DMS79 (cell line): ENCODE measurements around the gene TMC8.

ENCODE experiments used
- DNase-seq: peaks from one replicate; lab custom pipeline; 2025; lab: John Stamatoyannopoulos, UW

The TMC8 gene

GRCh38 chr17:78163881-78164747, 33.5 kb downstream of the TMC8 start:
- no peak for DNase-seq

GRCh38 chr17:78164748-78165607, 34.4 kb downstream of the TMC8 start:
- DNase-seq: no peak

DNA sequence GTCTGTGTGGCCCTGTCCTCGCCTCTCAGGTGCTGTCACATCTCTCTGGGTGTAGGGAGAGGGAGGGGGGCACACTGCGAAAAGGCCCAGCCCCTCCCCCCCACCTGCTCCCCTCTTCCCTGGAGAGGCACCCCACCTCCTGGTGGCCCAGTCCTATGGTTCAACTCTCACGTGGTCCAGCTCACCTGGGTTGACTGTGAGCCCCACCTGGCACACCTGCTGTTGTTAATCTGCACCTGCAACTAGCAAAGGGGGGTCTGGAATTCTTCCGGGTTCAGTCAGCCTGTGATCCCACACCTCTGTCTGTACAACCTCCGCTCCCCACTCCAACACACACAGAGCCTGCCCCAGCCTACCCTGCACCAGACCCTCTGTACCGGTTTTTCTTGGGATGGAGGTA, 35.8 kb downstream of the TMC8 start:
- DNase-seq: no peak

DNA sequence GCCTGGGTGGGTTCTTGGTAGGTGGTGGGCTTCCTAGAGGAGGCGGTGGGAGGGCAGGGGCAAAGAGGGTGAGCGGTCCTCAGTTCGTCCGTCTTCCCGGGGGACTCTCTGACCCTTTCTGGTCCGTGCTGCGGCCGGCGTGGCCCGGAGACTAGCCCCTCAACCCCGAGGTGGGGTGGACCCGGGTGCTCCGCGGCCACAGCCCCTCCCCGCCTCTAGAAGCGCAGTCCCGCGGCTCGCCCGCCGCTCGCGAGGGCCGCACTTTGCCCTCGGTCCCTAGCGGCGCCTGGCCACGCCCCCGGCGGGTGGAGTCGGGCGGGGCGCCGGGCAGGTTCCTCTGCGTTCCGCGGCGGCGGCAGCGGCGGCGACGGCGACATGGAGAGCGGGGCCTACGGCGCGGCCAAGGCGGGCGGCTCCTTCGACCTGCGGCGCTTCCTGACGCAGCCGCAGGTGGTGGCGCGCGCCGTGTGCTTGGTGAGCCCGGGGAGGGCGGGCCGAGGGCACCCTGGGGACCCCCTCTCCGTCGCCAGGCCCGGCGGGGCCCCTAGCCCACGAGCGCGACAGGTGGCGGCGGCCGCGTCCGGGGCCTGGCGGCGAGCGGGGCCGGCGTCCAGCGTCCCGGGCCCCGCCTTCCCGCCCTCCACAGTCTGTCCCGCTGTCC, 37.8 kb downstream of the TMC8 start, which contains the start of gene SYNGR2:
Gene SYNGR2, plus strand, starts transcription at position 340 of the 661 bp plus-strand sequence. Its CDS starts 36 bp downstream, at position 376.
- DNase-seq: peak; percentile 24

- DNase-seq: no peak
These were observed 38.6 kb downstream of the TMC8 start for GRCh38 chr17:78168903-78169793.

DNA sequence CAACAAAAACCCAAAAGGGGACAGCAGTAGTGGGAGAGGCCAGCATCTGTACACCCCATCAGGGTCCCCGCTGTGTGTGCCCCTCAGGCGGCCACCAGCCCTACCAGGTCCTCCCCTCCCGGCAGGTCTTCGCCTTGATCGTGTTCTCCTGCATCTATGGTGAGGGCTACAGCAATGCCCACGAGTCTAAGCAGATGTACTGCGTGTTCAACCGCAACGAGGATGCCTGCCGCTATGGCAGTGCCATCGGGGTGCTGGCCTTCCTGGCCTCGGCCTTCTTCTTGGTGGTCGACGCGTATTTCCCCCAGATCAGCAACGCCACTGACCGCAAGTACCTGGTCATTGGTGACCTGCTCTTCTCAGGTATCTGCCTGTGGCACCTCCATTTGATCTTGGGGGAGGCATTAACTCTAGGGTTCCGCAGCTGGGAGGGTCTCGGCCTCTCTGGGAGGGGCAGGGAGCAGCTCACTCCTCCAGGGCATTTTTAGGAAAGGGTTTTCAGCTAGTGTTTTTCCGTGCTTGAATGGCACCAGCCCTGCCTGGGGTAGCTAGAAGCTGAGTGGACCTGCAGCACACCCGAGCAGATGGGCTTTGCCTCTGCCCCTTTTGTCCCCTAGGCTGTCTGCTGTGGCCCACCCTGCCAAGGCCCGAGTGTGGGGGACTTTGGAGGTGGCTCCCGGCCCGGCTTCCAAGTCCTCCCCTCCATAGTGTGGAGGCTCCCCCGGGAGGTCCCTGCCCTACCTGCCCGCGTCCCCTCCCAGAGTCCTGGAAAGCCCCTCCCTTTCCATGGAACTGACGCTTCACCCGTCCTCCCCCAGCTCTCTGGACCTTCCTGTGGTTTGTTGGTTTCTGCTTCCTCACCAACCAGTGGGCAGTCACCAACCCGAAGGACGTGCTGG, 40.4 kb downstream of the TMC8 start:
- no peak for DNase-seq

GRCh38 chr17:78171591-78172248, 41.1 kb downstream of the TMC8 start:
- peak; percentile 33 for DNase-seq

DNA sequence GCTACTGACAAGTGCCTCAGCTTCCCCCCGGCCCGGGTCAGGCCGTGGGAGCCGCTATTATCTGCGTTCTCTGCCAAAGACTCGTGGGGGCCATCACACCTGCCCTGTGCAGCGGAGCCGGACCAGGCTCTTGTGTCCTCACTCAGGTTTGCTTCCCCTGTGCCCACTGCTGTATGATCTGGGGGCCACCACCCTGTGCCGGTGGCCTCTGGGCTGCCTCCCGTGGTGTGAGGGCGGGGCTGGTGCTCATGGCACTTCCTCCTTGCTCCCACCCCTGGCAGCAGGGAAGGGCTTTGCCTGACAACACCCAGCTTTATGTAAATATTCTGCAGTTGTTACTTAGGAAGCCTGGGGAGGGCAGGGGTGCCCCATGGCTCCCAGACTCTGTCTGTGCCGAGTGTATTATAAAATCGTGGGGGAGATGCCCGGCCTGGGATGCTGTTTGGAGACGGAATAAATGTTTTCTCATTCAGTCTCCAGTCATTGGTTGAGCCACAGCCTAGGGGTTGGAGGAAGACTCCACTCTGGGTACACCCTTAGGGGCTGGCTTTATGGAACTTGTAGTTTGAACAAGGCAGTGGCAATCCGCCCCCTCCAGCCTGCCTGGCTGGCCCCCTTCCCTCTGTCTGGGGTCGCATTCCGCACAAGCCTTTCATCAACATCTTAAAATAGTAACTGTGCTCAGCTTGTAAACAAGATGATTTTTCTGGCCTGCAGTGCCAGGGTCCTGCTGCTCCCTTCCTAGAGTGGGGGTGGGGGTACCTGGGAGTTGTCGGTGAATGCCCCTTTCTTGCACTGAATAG, 41.9 kb downstream of the TMC8 start:
- DNase-seq: peak; percentile 33

DNA sequence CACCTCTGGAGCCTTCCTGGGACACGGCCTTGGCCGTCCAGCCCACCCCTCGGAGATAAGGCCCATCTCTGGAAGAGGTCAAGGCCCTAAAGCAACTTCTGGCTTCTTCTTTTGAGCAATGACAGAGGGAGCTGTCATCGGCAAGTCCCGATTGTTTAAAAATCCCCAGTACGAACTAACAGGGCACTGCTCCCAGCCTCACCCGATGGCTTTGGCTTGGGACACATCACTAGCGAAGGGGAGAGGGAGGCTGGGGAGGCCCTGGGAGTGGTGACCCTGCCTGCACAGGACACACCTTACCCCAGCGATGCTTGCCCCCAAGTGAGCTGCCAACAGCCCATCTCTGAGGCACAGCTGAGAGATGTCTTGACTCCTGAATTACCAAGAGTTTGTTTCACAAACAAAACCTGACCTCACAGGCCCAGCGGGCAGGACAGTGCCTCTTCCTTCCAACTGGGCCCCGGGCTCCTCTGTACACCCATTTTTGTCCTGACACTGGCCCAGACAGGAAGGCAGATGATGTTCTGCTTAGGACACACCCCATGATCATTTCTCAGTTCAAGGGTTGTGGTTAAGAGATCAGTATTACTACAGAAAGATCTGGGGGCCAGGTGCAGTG, 42.6 kb downstream of the TMC8 start:
- no peak for DNase-seq

DNA sequence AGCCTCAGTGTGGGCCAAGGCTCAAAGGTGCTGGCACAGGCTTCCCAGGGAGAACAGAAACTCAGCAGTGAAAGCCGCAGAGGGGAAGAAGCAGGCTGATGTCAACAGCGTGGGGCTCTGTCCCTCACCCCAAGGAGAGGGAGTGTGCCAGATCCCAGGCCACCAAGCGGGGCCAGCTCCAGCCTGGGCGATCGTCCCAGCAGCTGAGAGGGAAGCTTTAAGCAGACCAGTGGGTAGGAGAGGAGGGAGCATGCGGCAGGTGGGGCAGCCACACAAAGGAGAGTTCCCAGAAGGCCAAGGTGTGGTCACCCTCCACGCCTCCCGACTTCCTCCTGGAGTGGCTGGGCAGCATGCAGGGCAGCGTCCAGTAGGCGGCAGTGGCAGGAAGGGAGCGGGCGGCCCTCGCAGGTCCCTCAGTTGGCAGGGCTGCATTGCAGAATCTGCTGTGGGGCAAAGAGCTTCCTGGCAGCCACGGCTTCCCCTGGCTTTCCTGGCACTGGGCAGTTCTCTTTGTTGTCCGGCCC, 43.8 kb downstream of the TMC8 start:
- DNase-seq: no peak

- DNase-seq: no peak
These were observed 44.5 kb downstream of the TMC8 start for GRCh38 chr17:78174870-78175642.

- no peak for DNase-seq
These were observed 45.0 kb downstream of the TMC8 start for GRCh38 chr17:78175643-78175981.

- no peak for DNase-seq
These were observed 46.0 kb downstream of the TMC8 start for GRCh38 chr17:78176548-78177025.

DNA sequence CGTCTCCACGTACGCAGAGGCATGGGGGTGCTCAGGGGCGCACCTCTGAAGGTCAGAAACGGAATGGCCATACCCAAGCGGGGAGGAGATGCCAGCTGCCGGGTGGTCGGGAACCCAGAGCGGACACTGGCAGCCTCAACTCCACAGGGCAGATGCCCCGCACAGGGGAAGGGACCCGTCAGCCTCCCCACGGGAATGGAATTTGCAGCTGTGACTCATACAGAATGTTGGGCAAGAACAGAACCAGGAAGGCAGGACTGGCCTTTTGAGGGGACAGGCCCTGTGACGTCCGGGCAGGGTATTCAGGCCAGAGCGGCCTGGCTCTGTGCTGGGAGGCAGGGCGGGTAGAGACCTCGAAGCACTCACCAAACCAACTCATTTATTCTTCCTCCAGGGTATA, 48.8 kb downstream of the TMC8 start:
- DNase-seq: no peak

- no peak for DNase-seq
These were observed 49.5 kb downstream of the TMC8 start for GRCh38 chr17:78180083-78180482.

GRCh38 chr17:78180508-78180907, 49.9 kb downstream of the TMC8 start:
- no peak for DNase-seq

DNA sequence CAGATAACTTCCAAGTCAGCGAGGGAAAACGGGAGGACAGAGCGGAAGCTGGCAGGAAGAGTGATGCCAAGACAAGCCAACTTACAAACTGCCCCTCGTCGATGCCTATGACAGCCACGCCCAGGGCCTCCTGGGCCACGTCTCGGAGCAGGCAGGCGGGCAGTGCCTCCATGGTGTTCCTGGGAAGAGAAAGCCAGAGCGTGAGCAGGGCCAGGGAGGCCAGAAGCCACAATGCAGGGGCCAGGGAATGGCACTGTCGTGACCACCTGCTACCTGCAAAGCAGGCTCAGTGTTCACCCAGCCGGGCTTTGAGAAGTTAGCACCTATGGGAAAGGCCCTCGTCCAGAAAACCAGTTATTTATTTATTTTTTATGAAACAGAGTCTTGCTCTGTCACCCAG, 51.9 kb downstream of the TMC8 start:
- no peak for DNase-seq
